ENCODE data around the gene SERPINB3. TPM values are rescaled to one million over a fixed set of nuclear protein-coding genes. Genes with fewer than 3 reads are reported as not detected.

Gene SERPINB3
- total RNA-seq, 1 experiment from 2014 or later: not detected

DNA sequence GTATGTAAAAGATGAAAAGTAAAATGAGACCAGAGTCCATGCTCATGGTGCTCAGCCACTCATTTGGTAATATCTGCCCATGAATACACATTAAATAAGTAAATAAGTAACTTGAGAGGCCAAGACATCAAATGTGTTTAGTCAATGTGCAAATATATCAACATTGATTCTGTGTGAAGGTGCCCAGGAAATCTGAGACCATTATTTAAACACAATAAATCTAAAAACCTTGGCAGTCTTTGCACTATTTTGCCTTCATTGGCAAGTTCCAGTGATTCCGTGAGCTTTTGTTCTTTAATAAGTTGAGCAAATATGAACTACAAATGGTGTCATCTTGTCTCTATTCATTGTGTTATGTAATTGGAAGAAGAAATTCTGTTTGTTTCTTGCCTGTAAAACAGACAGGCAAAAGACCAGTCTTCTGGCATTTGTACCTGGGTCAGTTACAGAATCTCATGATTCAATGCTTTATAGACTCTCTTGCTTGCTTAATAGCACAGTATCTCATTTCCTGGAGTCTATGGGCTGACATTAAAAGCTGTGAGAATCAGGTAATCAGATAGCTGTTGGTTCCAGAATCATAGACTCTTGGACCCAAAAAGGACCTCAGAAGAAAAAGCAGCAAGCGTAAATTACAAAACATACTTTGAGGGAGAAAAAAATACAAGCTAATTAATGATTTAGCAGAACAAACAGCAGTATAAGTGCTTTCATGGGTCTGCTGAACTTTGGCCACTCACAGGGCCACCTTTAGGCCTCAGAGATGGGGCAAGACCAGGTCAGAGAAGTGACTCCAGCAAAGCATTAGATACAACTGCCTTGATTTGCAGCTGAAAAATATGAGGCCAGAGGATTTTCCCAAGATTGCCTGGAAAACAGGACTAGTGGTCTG, 20.0 kb upstream of the SERPINB3 start:
- Mint-ChIP-seq H3K27ac (ENCODE audit: unreplicated experiment) (peak overlapping the region; percentile 79), H3K27me3 (ENCODE audit: insufficient read depth, unreplicated experiment) (no peaks in the 10 kb centered on the region), H3K4me1 (ENCODE audit: low read depth, unreplicated experiment) (peaks cover 8% of the 10 kb centered on the region), H3K9me3 (ENCODE audit: unreplicated experiment) (peaks cover 12% of the 10 kb centered on the region), H3K36me3 (ENCODE audit: insufficient read depth, unreplicated experiment) (peaks cover 6% of the 10 kb centered on the region), H3K4me3 (ENCODE audit: unreplicated experiment) (no peak overlapping the region)
- Histone ChIP-seq H3K36me3 (ENCODE audit: control insufficient read depth, insufficient read depth, low read length) (no peaks in the 10 kb centered on the region), H3K9me3 (no peaks in the 10 kb centered on the region), H3K27me3 (replicated peaks; ENCODE audit: control insufficient read depth, insufficient read depth, low read length) (no peaks in the 10 kb centered on the region), H3K4me3 (ENCODE audit: low read depth, low read length) (no peak overlapping the region), H3K4me1 (peaks cover 3% of the 10 kb centered on the region)
- TF ChIP-seq, protein P1, sequence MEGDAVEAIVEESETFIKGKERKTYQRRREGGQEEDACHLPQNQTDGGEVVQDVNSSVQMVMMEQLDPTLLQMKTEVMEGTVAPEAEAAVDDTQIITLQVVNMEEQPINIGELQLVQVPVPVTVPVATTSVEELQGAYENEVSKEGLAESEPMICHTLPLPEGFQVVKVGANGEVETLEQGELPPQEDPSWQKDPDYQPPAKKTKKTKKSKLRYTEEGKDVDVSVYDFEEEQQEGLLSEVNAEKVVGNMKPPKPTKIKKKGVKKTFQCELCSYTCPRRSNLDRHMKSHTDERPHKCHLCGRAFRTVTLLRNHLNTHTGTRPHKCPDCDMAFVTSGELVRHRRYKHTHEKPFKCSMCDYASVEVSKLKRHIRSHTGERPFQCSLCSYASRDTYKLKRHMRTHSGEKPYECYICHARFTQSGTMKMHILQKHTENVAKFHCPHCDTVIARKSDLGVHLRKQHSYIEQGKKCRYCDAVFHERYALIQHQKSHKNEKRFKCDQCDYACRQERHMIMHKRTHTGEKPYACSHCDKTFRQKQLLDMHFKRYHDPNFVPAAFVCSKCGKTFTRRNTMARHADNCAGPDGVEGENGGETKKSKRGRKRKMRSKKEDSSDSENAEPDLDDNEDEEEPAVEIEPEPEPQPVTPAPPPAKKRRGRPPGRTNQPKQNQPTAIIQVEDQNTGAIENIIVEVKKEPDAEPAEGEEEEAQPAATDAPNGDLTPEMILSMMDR (IDR thresholded peaks at IDR 0.05; ENCODE audit: insufficient read depth in 1 of 2, low read depth in 1 of 2, low read length in 1 of 2, severe bottlenecking in 1 of 2, unreplicated experiment in 1 of 2): no peak
- ChIA-PET CTCF (interaction anchor here (1.2 kb wide), 1 partner anchor 60 kb away, joined by 3 read pairs; no protein-coding TSS in a partner anchor), POLR2A (no interaction called here)
- no TSS peak for BruUV-seq (replicated peaks)
- intact Hi-C loops (cut with micrococcal nuclease; ENCODE audit: unreplicated experiment): no loop called here
- peak; percentile 1 to 32 for DNase-seq

DNA sequence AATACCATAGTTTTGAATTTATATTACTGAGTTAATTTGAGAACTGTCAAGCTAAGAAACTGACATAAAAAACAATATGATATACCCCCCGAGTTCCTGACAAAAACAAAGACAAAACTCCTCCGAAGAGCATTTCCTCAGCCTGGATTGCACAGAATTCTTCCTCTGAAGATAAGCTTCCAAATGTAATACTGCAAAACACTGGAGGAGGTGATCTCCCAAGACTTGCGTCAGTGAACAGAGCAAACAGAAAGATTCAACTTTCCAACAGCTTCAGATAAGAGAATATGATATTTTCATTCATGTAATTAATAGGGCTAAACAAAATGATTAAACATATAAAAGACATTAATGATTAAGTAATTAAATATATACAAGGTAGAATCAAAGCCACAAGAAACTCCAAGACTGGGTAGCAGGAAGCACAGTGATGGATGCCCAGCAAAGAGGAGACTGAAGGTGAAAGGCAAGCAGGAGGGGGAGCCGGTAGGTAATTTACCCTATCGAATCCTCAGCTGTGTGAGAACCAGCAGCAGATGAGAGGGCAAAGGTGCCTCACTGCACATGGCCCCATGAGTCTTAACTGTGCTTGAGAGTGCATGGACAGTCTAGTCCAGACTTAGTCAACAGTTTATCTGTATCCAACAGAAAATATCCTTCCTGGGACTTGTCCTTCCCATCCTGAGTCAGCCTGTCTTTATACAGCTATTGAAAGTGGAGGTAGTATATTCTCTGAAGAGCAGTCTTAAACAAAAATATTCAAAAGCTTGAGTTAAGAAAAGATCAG, 18.3 kb upstream of the SERPINB3 start:
- no peak overlapping the region for H3K4me3 Mint-ChIP-seq (ENCODE audit: unreplicated experiment)
- peaks cover 8% of the 10 kb centered on the region for H3K4me1 Mint-ChIP-seq (ENCODE audit: low read depth, unreplicated experiment)
- POLR2A ChIA-PET: no interaction called here
- DNase-seq: no peak
- Histone ChIP-seq H3K36me3 (ENCODE audit: control insufficient read depth, insufficient read depth, low read length) (no peaks in the 10 kb centered on the region), H3K27me3 (replicated peaks; ENCODE audit: control insufficient read depth, insufficient read depth, low read length) (no peaks in the 10 kb centered on the region), H3K4me1 (peaks cover 3% of the 10 kb centered on the region), H3K4me3 (ENCODE audit: low read depth, low read length) (no peak overlapping the region), H3K9me3 (no peaks in the 10 kb centered on the region)
- CTCF ChIA-PET: no interaction called here
- H3K36me3 Mint-ChIP-seq (ENCODE audit: insufficient read depth, unreplicated experiment): peaks cover 6% of the 10 kb centered on the region
- H3K27me3 Mint-ChIP-seq (ENCODE audit: insufficient read depth, unreplicated experiment): no peaks in the 10 kb centered on the region
- intact Hi-C loops (cut with micrococcal nuclease; ENCODE audit: unreplicated experiment): loop anchor here (5.0 kb wide), 1 partner anchor 103 kb away; no protein-coding TSS in a partner anchor
- no peak overlapping the region for H3K27ac Mint-ChIP-seq (ENCODE audit: unreplicated experiment)
- H3K9me3 Mint-ChIP-seq (ENCODE audit: unreplicated experiment): peaks cover 12% of the 10 kb centered on the region
- BruUV-seq (replicated peaks): no TSS peak
- TF ChIP-seq, protein P1 (IDR thresholded peaks at IDR 0.05; ENCODE audit: insufficient read depth in 1 of 2, low read depth in 1 of 2, low read length in 1 of 2, severe bottlenecking in 1 of 2, unreplicated experiment in 1 of 2): no peak

DNA sequence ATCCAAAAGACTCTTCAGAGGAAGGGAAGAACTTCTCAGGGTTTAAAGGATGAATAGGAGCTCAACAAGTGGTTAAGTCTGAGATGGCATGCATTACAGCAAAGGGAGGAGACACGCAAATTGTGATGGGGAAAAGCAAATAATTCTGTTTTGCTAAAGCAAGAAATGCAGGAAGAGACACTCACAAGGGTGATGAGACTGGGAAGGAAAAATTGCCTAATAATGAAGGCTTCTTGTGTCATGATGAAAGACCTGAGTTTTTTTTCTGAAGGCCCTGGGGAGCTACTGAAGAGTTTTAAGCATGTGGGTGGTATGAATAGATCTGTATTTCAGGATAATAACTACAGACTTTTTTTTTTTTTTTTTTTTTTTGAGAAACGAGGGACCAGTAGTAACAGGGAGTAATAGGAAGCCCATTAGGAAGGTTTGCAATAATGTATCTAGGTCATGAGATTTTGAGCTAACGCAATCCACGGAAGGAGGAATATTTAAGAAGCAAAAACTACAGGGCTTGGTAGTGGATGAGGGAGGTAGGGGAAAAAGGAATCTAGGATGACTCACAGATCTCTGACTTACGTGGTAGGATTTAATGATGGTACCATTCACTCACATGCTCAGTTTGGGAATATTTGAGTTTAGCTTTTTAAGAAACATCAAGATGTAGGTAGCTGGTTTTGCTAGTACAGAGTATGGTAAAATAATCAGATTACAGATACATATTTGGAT, 16.0 kb upstream of the SERPINB3 start:
- Mint-ChIP-seq H3K4me3 (ENCODE audit: unreplicated experiment) (no peak overlapping the region), H3K9me3 (ENCODE audit: unreplicated experiment) (peaks cover 12% of the 10 kb centered on the region), H3K27ac (ENCODE audit: unreplicated experiment) (no peak overlapping the region), H3K27me3 (ENCODE audit: insufficient read depth, unreplicated experiment) (peaks cover 4% of the 10 kb centered on the region), H3K36me3 (ENCODE audit: insufficient read depth, unreplicated experiment) (peaks cover under 1% of the 10 kb centered on the region), H3K4me1 (ENCODE audit: low read depth, unreplicated experiment) (peaks cover 2% of the 10 kb centered on the region)
- CTCF ChIA-PET: no interaction called here
- Histone ChIP-seq H3K36me3 (ENCODE audit: control insufficient read depth, insufficient read depth, low read length) (no peaks in the 10 kb centered on the region), H3K27me3 (replicated peaks; ENCODE audit: control insufficient read depth, insufficient read depth, low read length) (no peaks in the 10 kb centered on the region), H3K9me3 (no peaks in the 10 kb centered on the region), H3K4me1 (no peaks in the 10 kb centered on the region), H3K4me3 (ENCODE audit: low read depth, low read length) (no peak overlapping the region)
- no TSS peak for BruUV-seq (replicated peaks)
- TF ChIP-seq, protein P1 (IDR thresholded peaks at IDR 0.05; ENCODE audit: insufficient read depth in 1 of 2, low read depth in 1 of 2, low read length in 1 of 2, severe bottlenecking in 1 of 2, unreplicated experiment in 1 of 2): no peak
- DNase-seq: no peak
- intact Hi-C loops (cut with micrococcal nuclease; ENCODE audit: unreplicated experiment): loop anchor here (5.0 kb wide), 1 partner anchor 100 kb away; no protein-coding TSS in a partner anchor
- POLR2A ChIA-PET: no interaction called here
